ENCODE measurements around the gene IFFO2.
A peak's percentile ranks its signal among the peaks of the same experiment; 100 is the strongest.

Gene IFFO2

GRCh38 chr1:18934205-18935000 is 22.1 kb downstream of the IFFO2 start:
- DNase-seq, result peak; percentile 56

GRCh38 chr1:18932879-18933278 is 23.6 kb downstream of the IFFO2 start:
- no peak for DNase-seq

DNA sequence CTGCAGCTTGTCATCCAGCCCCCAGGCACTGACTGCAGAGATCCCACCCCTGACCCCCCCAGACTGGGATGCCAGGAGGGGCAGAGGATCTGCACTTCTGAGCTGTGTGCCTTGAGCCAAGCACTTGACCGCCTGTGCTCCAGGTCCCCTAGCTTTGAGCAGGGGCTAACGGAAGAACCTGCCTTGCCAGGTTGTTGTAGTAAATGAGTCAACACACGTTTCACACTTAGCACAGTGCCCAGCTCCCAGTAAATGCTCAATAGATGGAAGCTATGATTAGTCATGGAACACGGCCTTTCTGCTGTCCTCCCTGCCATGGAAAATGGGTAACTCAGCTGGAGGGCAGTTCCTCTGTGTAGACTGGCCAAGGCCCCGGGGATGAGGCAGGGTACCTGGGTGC is 24.1 kb downstream of the IFFO2 start:
- no peak for DNase-seq

DNA sequence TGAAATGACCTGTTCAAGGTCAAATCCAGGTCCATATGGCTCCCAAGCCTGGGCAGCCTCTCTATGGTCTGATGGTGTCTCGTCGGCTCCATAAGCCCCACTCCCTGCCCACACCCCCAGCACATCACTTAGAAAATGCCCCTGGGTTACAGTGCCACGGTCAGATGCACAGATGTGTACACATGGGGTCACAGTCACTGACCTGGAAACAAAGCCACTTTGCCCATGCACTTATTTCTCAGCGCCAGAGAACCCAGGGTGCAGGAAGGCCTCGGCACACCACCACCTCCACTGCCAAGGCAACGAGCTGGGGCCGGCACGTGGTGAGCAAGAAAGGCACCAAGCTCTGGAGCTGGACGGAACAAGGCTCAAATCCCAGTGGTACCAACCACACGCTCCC is 24.7 kb downstream of the IFFO2 start:
- DNase-seq, result no peak

DNA sequence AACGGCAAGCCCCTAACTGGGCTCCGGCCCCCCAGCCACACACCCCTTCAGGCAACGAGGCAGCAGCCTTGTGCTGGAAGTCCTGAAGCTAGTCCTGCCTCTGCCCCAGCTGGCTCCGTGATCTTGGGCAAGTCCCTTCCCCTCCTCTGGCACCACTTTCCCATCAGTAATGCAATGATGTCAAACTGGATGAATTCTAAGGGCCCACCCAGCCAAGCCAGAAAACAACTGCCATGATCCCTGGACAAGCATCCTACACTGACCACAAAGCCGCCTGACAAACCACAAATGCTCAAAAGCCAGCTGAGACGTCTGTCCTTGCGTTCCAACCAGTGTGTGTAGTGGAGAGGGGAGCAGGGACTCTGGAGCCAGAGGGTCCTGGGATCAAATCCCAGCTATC is 26.8 kb downstream of the IFFO2 start:
- DNase-seq, result no peak

GRCh38 chr1:18928985-18929384 is 27.5 kb downstream of the IFFO2 start:
- no peak for DNase-seq

- DNase-seq, result no peak
These were observed 28.1 kb downstream of the IFFO2 start for GRCh38 chr1:18928406-18928805.

- peak; percentile 63 for DNase-seq
These were observed 28.7 kb downstream of the IFFO2 start for GRCh38 chr1:18927654-18928272.

DNA sequence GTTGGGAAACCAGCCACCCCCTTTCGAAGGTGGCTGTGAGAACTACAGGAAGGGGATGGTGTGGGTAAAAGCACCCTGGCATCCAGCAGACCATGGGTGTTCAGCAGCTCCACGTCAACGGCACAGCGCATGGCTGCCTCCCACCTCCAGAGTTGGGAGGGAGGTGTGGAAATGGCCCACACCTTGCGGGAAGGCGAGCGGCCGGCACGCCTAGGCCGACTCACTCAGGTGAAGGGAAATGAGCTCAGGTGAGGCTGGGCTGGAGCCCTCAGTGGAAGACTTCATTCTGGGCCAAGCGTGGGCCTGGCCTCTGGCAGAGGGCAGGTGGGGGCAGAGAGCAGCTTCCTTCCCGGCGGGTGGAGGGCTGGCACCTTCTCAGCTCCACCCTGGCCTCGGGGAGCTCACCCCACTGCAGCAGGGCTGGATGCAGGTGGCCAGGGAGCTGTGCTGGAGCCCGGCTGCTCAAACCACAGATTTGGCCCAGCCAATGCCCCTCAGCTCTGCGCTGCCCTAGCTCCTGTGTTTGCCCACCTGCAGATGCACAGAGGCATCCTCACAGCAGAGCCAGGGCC is 29.3 kb downstream of the IFFO2 start:
- peak; percentile 45 for DNase-seq

DNA sequence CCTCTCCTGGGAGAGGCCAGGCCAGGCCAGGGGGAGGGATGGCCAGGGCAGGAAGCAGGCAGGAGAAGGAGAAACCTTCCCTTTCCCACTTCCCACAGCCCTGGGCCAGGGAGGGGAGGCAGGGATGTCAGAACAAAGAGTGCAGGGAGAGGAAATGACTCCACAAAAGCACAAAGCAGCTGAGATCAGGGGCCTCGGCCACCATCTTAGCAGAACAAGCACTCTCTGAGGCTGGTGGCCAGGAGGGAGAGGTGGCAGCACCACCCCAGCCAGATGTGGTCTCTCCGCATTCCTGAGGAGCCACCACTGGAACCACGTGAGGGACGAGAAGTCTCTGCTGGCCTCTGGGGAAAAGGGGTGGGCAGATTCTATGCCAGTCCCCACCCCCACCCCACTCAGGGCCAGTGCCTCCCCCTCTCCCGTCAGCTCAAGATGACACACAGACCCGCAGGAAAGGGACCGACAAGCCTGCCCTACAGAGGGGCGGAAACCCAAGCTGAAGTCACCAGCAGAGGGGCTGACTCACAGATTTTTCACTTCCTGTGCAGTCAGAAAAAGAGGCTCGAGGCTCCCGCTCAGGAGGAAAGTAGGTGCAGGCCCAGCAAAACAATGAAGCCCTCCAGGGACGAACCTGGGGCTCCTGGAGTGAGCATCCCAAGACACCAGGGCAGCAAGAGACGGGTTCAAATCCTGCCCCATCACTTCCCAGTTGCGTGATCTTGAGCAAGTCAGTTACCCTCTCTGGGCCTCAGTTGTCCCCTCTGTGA is 30.0 kb downstream of the IFFO2 start:
- peak; percentile 89 for DNase-seq

- DNase-seq, result no peak
These were observed 31.2 kb downstream of the IFFO2 start for GRCh38 chr1:18925279-18925678.

DNA sequence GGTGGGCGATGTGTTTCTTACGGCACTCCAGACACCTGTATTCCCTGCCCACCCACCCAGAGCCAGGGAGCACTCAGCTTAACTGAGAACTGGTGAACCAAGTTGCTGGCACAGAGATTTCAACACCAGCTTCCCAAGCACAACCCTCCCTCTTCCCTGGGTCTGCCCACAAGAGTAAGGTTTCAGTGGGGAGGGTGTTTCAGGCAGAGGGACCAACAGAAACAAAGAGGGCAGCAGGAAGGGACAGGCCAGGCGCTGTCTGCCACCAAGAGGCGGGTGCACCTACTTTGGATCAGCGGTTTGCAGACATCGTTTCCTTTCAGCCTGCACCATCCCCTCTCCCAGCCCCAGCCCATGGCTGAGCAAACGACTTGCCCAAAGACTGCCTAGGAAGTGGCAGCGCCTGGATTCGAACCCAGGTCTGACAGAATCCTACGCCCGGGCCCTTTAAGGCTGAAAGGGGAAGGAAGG is 32.2 kb downstream of the IFFO2 start:
- peak; percentile 27 for DNase-seq

DNA sequence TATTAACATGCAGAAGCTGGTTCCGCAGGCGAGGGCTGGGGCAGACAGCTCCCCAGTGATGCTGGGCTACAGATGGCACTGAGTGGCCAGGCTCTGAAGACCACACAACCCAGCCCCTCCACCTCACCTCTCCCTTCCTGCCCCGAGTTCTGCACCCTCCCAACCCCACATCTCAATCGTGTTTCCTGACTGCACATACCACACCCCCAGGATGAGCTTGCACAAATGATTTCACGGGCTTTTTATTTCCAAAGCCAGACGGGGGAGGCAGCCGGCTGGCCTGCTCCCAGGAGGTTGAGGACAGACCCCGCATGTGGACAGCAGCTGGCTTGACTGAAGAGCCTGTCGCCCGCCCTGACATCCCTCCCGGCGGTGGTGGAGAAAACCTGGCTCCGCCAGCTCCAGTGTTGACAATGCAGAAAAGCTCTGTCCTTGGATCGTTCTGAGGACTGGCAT is 32.7 kb downstream of the IFFO2 start:
- peak; percentile 28 for DNase-seq

GRCh38 chr1:18922848-18923755 is 33.4 kb downstream of the IFFO2 start:
- DNase-seq, result no peak

- DNase-seq, result no peak
These were observed 34.2 kb downstream of the IFFO2 start for GRCh38 chr1:18922319-18922726.

- no peak for DNase-seq
These were observed 34.8 kb downstream of the IFFO2 start for GRCh38 chr1:18921516-18922251.

DNA sequence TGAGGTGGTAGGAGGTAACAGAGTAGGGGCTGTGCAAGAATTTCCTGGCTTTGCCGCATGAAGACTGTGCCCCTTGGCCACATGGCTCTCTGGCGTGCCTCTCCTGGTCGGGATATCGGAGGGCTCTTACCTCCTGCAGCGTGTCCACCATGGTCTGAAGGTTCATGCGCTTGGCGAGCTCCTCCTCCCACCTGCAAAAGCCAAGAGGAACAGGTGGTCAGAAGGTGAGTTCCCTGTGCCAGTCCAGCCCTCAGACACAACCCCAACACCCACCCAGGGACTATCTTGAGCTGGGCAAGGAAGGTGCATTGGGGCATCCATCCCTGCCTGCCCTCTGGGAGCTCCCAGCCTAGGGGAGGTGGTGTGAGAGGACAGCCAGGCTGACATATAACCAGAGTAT is 35.5 kb downstream of the IFFO2 start:
- DNase-seq, result no peak

DNA sequence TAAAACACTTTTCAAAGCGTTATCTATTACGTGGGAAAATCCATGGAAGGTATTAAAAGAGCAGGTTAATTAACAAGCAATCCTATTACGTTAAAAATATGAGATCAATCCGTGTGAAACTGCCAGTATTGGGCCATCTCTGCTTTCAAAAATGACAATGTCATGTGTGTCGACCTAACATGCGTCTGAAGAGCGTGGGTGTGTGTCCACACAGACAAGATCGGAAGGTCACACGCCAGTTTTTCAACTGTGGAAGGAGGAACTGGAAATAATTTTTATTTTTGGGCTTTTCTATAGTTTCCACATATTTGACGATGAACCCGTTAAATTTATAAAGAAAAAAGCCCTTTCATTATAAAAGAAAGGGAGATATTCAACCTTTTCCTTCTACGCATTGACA is 36.5 kb downstream of the IFFO2 start:
- DNase-seq, result no peak

- no peak for DNase-seq
These were observed 37.1 kb downstream of the IFFO2 start for GRCh38 chr1:18919197-18919905.

- no peak for DNase-seq
These were observed 38.1 kb downstream of the IFFO2 start for GRCh38 chr1:18918417-18918816.
